H1 (cell line): ENCODE data around the gene AGBL5. TPM values are rescaled to one million over a fixed set of nuclear protein-coding genes. Genes with fewer than 3 reads are reported as not detected.
A peak's percentile ranks its signal among the peaks of the same experiment; 100 is the strongest.

Experiments used
- CTCF ChIA-PET: fragments of 300-600 bp; sonication (Branson Sonifier 250); formaldehyde crosslinking; loops from one replicate; lab custom pipeline; 2021; ENCODE audit not compliant: partially characterized antibody; lab: Charles Lee
- POLR2A ChIA-PET: fragments of 300-600 bp; sonication (Branson Sonifier 250); formaldehyde crosslinking; loops from one replicate; lab custom pipeline; 2021; ENCODE audit warnings: inconsistent platforms; ENCODE audit not compliant: partially characterized antibody; lab: Charles Lee
- DNase-seq, 2 experiments: peaks; one replicate each; pipeline versions ENCODE4 v3.0.0 to v3.0.0-alpha.2; 2010 to 2022; ENCODE audit warnings: low spot score in 2 of 2, low read depth in 1 of 2, mixed read lengths in 1 of 2
- FAIRE-seq: peaks from 2 replicates; lab custom pipeline; 2011; peaks lifted over from hg19 to GRCh38; lab: Jason Lieb, UNC
- H2AFZ ChIP-seq: 2 replicates; pipeline ENCODE4 v1.8.1; 2012; ENCODE audit warnings: low read length, inconsistent platforms
- H2AK5ac ChIP-seq: 2 replicates; pipeline ENCODE4 v1.6.1; 2013; ENCODE audit warnings: low read depth, low read length
- H2BK120ac ChIP-seq: replicated peaks from 2 replicates; pipeline ENCODE3; 2013; ENCODE audit warnings: low read depth, low read length, inconsistent platforms
- H2BK12ac ChIP-seq: 2 replicates; pipeline ENCODE4 v1.6.1; 2013; ENCODE audit warnings: low read depth, low read length
- H2BK15ac ChIP-seq: 2 replicates; pipeline ENCODE4 v1.6.1; 2013; ENCODE audit warnings: low read length
- H2BK20ac ChIP-seq: 2 replicates; pipeline ENCODE4 v1.6.1; 2013; ENCODE audit warnings: low read length
- H2BK5ac ChIP-seq: 2 replicates; pipeline ENCODE4 v1.6.1; 2013; ENCODE audit warnings: low read depth, low read length
- H3K14ac ChIP-seq: 2 replicates; pipeline ENCODE4 v1.6.1; 2013; ENCODE audit warnings: inconsistent platforms; ENCODE audit not compliant: insufficient read length
- H3K18ac ChIP-seq: 2 replicates; pipeline ENCODE4 v1.6.1; 2013; ENCODE audit warnings: low read length; ENCODE audit errors: extremely low read depth
- H3K23ac ChIP-seq: 2 replicates; pipeline ENCODE4 v1.6.1; 2013; ENCODE audit warnings: inconsistent platforms; ENCODE audit not compliant: insufficient read length
- H3K23me2 ChIP-seq: 2 replicates; pipeline ENCODE4 v1.6.1; 2013; ENCODE audit warnings: low read depth, low read length
- H3K27ac ChIP-seq: 2 replicates; pipeline ENCODE4 v1.6.1; 2011; ENCODE audit warnings: low read depth, low read length, inconsistent platforms
- H3K27me3 ChIP-seq, 4 experiments: replicated peaks in 1 of 4; 1 replicate in 1 of 4; 2 replicates in 3 of 4; pipeline versions ENCODE4 v1.6.1 to v1.8.1; 2011 to 2013; ENCODE audit warnings: low read length in 3 of 4, mild to moderate bottlenecking in 3 of 4, inconsistent platforms in 2 of 4, mixed read lengths in 2 of 4, moderate library complexity in 1 of 4; ENCODE audit not compliant: control insufficient read depth in 3 of 4, insufficient read depth in 3 of 4; ENCODE audit errors: extremely low read depth in 1 of 4
- H3K36me3 ChIP-seq, 4 experiments: 2 replicates each; pipeline versions ENCODE4 v1.6.1 to v1.8.1; 2011 to 2013; ENCODE audit warnings: mild to moderate bottlenecking in 4 of 4, low read length in 3 of 4, moderate library complexity in 2 of 4, control low read depth in 1 of 4, inconsistent platforms in 1 of 4; ENCODE audit not compliant: insufficient read depth in 4 of 4, control insufficient read depth in 2 of 4
- H3K4ac ChIP-seq: replicated peaks from 2 replicates; pipeline ENCODE3; 2013; ENCODE audit warnings: low read length, low read depth, mixed read lengths, inconsistent platforms; ENCODE audit not compliant: insufficient read length
- H3K4me1 ChIP-seq, 4 experiments: replicated peaks in 1 of 4; 1 replicate in 1 of 4; 2 replicates in 3 of 4; pipeline versions ENCODE4 v1.6.1 to v1.8.1; 2011 to 2013; ENCODE audit warnings: low read length in 3 of 4, inconsistent platforms in 2 of 4, mixed read lengths in 1 of 4; ENCODE audit not compliant: insufficient read depth in 4 of 4, control insufficient read depth in 3 of 4
- H3K4me2 ChIP-seq, 2 experiments: 2 replicates each; pipeline versions ENCODE4 v1.6.1 to v1.8.1; 2011 to 2013; ENCODE audit warnings: low read depth in 2 of 2, low read length in 2 of 2, control low read depth in 1 of 2, inconsistent platforms in 1 of 2, mild to moderate bottlenecking in 1 of 2; ENCODE audit not compliant: insufficient read depth in 1 of 2
- H3K4me3 ChIP-seq, 4 experiments: fragments of 200-600, 300-600 bp in 1 of 4; sonication (generic), shearing (Covaris generic), sonication (Bioruptor Twin) in 1 of 4; 2 replicates each; pipeline versions ENCODE4 v1.5.1 to v1.8.1; 2011 to 2016; ENCODE audit warnings: low read length in 4 of 4, low read depth in 3 of 4, control low read depth in 2 of 4, inconsistent platforms in 2 of 4, mild to moderate bottlenecking in 2 of 4, mixed read lengths in 1 of 4, moderate library complexity in 1 of 4; ENCODE audit not compliant: insufficient read depth in 2 of 4; ENCODE audit errors: extremely low read depth in 1 of 4
- H3K56ac ChIP-seq: replicated peaks from 2 replicates; pipeline ENCODE3; 2013; ENCODE audit warnings: low read depth, mild to moderate bottlenecking, mixed read lengths, low read length, inconsistent platforms; ENCODE audit not compliant: insufficient read length
- H3K79me1 ChIP-seq: 2 replicates; pipeline ENCODE4 v1.6.1; 2013; ENCODE audit warnings: low read depth, low read length, control low read depth
- H3K79me2 ChIP-seq, 2 experiments: 2 replicates each; pipeline versions ENCODE4 v1.6.1 to v1.8.1; 2012 to 2013; ENCODE audit warnings: low read length in 2 of 2, mild to moderate bottlenecking in 2 of 2, inconsistent platforms in 1 of 2; ENCODE audit not compliant: insufficient read depth in 2 of 2, control insufficient read depth in 1 of 2
- H3K9ac ChIP-seq, 4 experiments: replicated peaks in 1 of 4; 1 replicate in 1 of 4; 2 replicates in 3 of 4; pipeline versions ENCODE4 v1.6.1 to v1.8.1; 2011 to 2013; ENCODE audit warnings: low read depth in 3 of 4, low read length in 3 of 4, control low read depth in 2 of 4, mild to moderate bottlenecking in 2 of 4, moderate library complexity in 2 of 4, inconsistent platforms in 1 of 4; ENCODE audit errors: extremely low read depth in 1 of 4
- H3K9me3 ChIP-seq, 2 experiments: 2 replicates each; pipeline versions ENCODE4 v1.6.1 to v1.8.1; 2012 to 2013; ENCODE audit warnings: mild to moderate bottlenecking in 2 of 2, moderate library complexity in 2 of 2, control low read depth in 1 of 2, inconsistent platforms in 1 of 2, low read depth in 1 of 2, low read length in 1 of 2, mixed read lengths in 1 of 2; ENCODE audit not compliant: insufficient read depth in 2 of 2
- H4K20me1 ChIP-seq, 2 experiments: replicated peaks in 1 of 2; 2 replicates each; pipeline versions ENCODE3 to v1.8.1; 2011 to 2013; ENCODE audit warnings: inconsistent platforms in 2 of 2, low read length in 2 of 2, mild to moderate bottlenecking in 1 of 2; ENCODE audit not compliant: insufficient read depth in 2 of 2, control insufficient read depth in 1 of 2
- H4K5ac ChIP-seq: 2 replicates; pipeline ENCODE4 v1.6.1; 2013; ENCODE audit warnings: low read length, low read depth, mixed read lengths, inconsistent platforms; ENCODE audit not compliant: insufficient read length
- H4K8ac ChIP-seq: 2 replicates; pipeline ENCODE4 v1.8.0; 2013; ENCODE audit warnings: mild to moderate bottlenecking, moderate library complexity, low read length, inconsistent platforms; ENCODE audit not compliant: insufficient read depth; ENCODE audit errors: extremely low read depth
- H4K91ac ChIP-seq: replicated peaks from 2 replicates; pipeline ENCODE3; 2013; ENCODE audit warnings: low read length, mixed read lengths, inconsistent platforms; ENCODE audit not compliant: insufficient read length
- BACH1 ChIP-seq: IDR thresholded peaks from 2 replicates; pipeline ENCODE4 v1.6.1; 2012; ENCODE audit warnings: low read length, improper control_type of control experiment
- CBX8 ChIP-seq: fragments of 300-800, 300-1000 bp; sonication (generic); IDR thresholded peaks from 2 replicates; pipeline ENCODE4 v1.7.1; 2016; ENCODE audit warnings: low read depth, low read length, borderline replicate concordance
- HDAC6 ChIP-seq: IDR thresholded peaks from one replicate; pipeline ENCODE4 v1.7.1; 2012; ENCODE audit warnings: low read depth, mild to moderate bottlenecking, inconsistent platforms, low read length, moderate library complexity
- JUND ChIP-seq: IDR thresholded peaks from 2 replicates; pipeline ENCODE4 v1.6.1; 2011; ENCODE audit warnings: mild to moderate bottlenecking, improper control_type of control experiment, low read length
- MAX ChIP-seq: IDR thresholded peaks from 2 replicates; pipeline ENCODE4 v1.6.1; 2012; ENCODE audit warnings: inconsistent platforms
- NANOG ChIP-seq: IDR thresholded peaks from 2 replicates; pipeline ENCODE4 v1.6.1; 2011; ENCODE audit warnings: low read length, low read depth, mild to moderate bottlenecking, inconsistent platforms; ENCODE audit not compliant: insufficient read depth, poor library complexity, severe bottlenecking
- NRF1 ChIP-seq: IDR thresholded peaks from 2 replicates; pipeline ENCODE4 v1.6.1; 2011; ENCODE audit warnings: mild to moderate bottlenecking, low read depth, low read length, improper control_type of control experiment
- POLR2A ChIP-seq, 2 experiments: IDR thresholded peaks; 1 replicate in 1 of 2; 2 replicates in 1 of 2; pipeline ENCODE4 v1.6.1; 2011; ENCODE audit warnings: low read depth in 2 of 2, low read length in 2 of 2, mild to moderate bottlenecking in 2 of 2; ENCODE audit errors: control extremely low read depth in 1 of 2
- RBBP5 ChIP-seq: IDR thresholded peaks from 2 replicates; pipeline ENCODE4 v1.7.1; 2012; ENCODE audit warnings: low read depth, mild to moderate bottlenecking, inconsistent platforms, low read length, moderate library complexity, borderline replicate concordance
- SIRT6 ChIP-seq: IDR thresholded peaks from one replicate; pipeline ENCODE4 v1.7.1; 2012; ENCODE audit warnings: low read length, inconsistent platforms
- SP4 ChIP-seq: IDR thresholded peaks from 2 replicates; pipeline ENCODE4 v1.6.1; 2012; ENCODE audit warnings: low read length, inconsistent platforms
- TAF7 ChIP-seq: optimal IDR thresholded peaks from 2 replicates; pipeline ENCODE3; 2011; ENCODE audit warnings: low read depth, mild to moderate bottlenecking, inconsistent platforms, low read length, moderate library complexity, borderline replicate concordance
- TBP ChIP-seq: IDR thresholded peaks from 2 replicates; pipeline ENCODE4 v1.6.1; 2011; ENCODE audit warnings: low read depth, low read length, improper control_type of control experiment
- WGBS, 2 experiments: shearing (Covaris generic) in 1 of 2; methylation state at CpG; one replicate each; pipeline versions ENCODE4 v1.1.6 to v1.1.7; 2013 to 2015; ENCODE audit warnings: low lambda C conversion rate in 2 of 2, mixed read lengths in 2 of 2, inconsistent platforms in 1 of 2, low coverage in 1 of 2, missing lambda C conversion rate in 1 of 2; ENCODE audit not compliant: insufficient replicate concordance in 2 of 2, insufficient coverage in 1 of 2, insufficient read length in 1 of 2; ENCODE audit errors: extremely low coverage in 1 of 2, missing lambda C conversion rate in 1 of 2; 5-methylcytosine and 5-hydroxymethylcytosine counted together
- polyA plus RNA-seq, 7 experiments: library from polyadenylated mRNA; depleted of rRNA in 3 of 7; stranded (reverse) in 5 of 7; unstranded in 2 of 7; fragments of >200 nt in 5 of 7; fragments of 200-250 nt in 2 of 7; gene quantifications; 1 replicate in 5 of 7; 2 replicates in 1 of 7; 4 replicates in 1 of 7; pipeline versions ENCODE4 v1.2.1 to v1.2.3, GENCODE V29; 2011 to 2013; ENCODE audit warnings: missing spikeins in 2 of 7, mixed read lengths in 2 of 7
- total RNA-seq: library from RNA; stranded (reverse); fragmentation: NEBNext Ultra II Directional; extraction: Animal tissue kit (Norgen Biotek cat#: 25700); gene quantifications from 2 replicates; pipeline ENCODE4 v1.2.1, GENCODE V29; 2021

Gene AGBL5
- total and polyA plus RNA-seq, 2 of the 8 experiments (the other 6 are each of a cell fraction or from before 2014, with no cell fraction given) = 45.4 to 62.0 TPM

GRCh38 chr2:27086090-27086723 is 34.7 kb downstream of the AGBL5 start:
- ChIA-PET CTCF (interaction anchor here (0.8 to 16.5 kb wide), 17 partner anchors 8 to 207 kb away, joined by 3 to 160 read pairs (median 5); partner anchors contain the start of genes AGBL5, PREB and SLC5A6), POLR2A (interaction anchor here (0.6 to 5.9 kb wide), 8 partner anchors 11 to 126 kb away, joined by 3 to 63 read pairs (median 6); partner anchors contain the start of genes AGBL5, ATRAID, OST4 and SLC5A6)
- Histone ChIP-seq H3K4me3 (peak overlapping the region; percentile 44 to 75 (median 61)), H2BK5ac (no peak overlapping the region), H2BK20ac (no peak overlapping the region), H3K79me2 (no peaks in the 10 kb centered on the region), H2BK12ac (no peak overlapping the region), H2AFZ (peak overlapping the region; percentile 25; the same call in 1 of the 2 replicates), H4K8ac (peak overlapping the region; percentile 85), H4K5ac (no peak overlapping the region), H3K4ac (no peak overlapping the region), H3K36me3 (no peaks in the 10 kb centered on the region), H3K23me2 (peaks cover 13% of the 10 kb centered on the region; the same call in 1 of the 2 replicates), H4K91ac (no peak overlapping the region), H3K4me1 (peaks cover 4 to 23% (median 6%) of the 10 kb centered on the region in 4 experiments; a peak in 6 of 7 replicates), H3K18ac (peak overlapping the region; percentile 87), H4K20me1 (peaks cover 0 to 1% of the 10 kb centered on the region in 2 experiments), H2BK120ac (no peak overlapping the region), H3K4me2 (peak overlapping the region; percentile 70 to 84), H3K9ac (peak overlapping the region; percentile 10 to 38 (median 25); a peak in 5 of 7 replicates), H2AK5ac (no peak overlapping the region), H3K9me3 (no peaks in the 10 kb centered on the region), H3K23ac (no peak overlapping the region), H3K14ac (no peak overlapping the region), H3K79me1 (no peaks in the 10 kb centered on the region), H2BK15ac (no peak overlapping the region), H3K27ac (no peak overlapping the region), H3K27me3 (peaks cover 0 to 9% (median 4%) of the 10 kb centered on the region in 4 experiments; a peak in 2 of 7 replicates), H3K56ac (peak overlapping the region; percentile 13)
- FAIRE-seq = no peak
- 1% methylated on average over 42 of the region's 81 CpGs; no CpG with 5 or more reads in 1 of the 2 experiments for whole genome bisulfite sequencing, 2 experiments
- peak; percentile 79 to 99 for DNase-seq
- TF ChIP-seq NANOG (no peak), HDAC6 (no peak), NRF1 (no peak), JUND (no peak), POLR2A (IDR thresholded peaks at IDR 0.05; ENCODE audit: control extremely low read depth in 1 of 2, low read depth in 2 of 2, low read length in 2 of 2) (peak in 1 of 2 experiments; percentile 40; a peak in 1 of 3 replicates), RBBP5 (peak; percentile 59; the same call in 1 of the 2 replicates), TAF7 (peak; percentile 37), TBP (no peak), SP4 (no peak), CBX8 (no peak), SIRT6 (no peak), BACH1 (peak; percentile 95), MAX (peak; percentile 97)
